Measurements from ENCODE around the gene ADO. TPM values are rescaled to one million over a fixed set of nuclear protein-coding genes. Genes with fewer than 3 reads are reported as not detected.

The ADO gene
- total and polyA plus RNA-seq, 10 of the 15 experiments (the other 5 are each of a cell fraction or from before 2014, with no cell fraction given), result 4.3 to 44.6 (median 18.7) TPM

DNA sequence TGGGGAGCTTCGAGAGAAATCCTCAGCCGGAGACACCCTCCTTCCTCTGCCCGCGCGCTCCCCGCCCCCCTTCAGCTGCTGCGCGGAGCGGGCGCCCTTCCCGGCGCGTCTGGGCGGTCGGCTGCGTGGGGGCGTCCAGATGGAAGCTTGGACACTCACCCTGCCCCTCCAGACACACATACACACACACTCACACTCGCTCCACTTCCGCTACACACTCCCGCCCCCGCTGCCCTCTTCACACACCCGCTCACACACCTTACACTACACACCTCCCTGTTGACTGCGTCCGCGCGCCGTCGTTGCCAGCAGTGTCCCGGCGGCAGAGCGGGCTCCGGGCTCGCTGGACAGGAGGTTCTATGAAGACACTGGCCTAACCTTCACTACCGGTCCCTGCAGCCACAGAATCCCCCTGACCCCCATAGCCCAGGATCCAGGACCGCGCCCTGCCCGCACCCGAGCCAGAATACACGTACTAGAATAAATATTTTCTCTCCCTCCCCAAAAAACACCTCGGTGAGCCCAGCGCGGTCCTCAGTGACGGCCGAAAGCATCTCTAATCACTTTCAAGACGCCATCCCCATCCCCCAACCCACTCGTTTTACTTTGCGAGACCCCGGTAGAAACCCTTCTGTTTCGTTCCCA lies 12.7 kb downstream of the ADO start:
- Histone ChIP-seq H2AFZ (ENCODE audit: control insufficient read depth, low read depth, low read length) (peak overlapping the region; percentile 79), H3K79me2 (ENCODE audit: control insufficient read depth, insufficient read depth, low read length) (peaks cover 29% of the 10 kb centered on the region), H3K4me1 (ENCODE audit: control insufficient read depth, insufficient read depth, low read length) (peaks cover 18% of the 10 kb centered on the region), H3K9ac (ENCODE audit: control insufficient read depth, insufficient read depth, low read length) (peak overlapping the region; percentile 73), H3K27ac (ENCODE audit: control insufficient read depth, insufficient read depth) (peak overlapping the region; percentile 72), H4K20me1 (ENCODE audit: control insufficient read depth, insufficient read depth) (no peaks in the 10 kb centered on the region), H3K36me3 (ENCODE audit: control insufficient read depth in 2 of 2, insufficient read depth in 2 of 2, low read length in 1 of 2) (no peaks in the 10 kb centered on the region; a peak in 1 of 4 replicates), H3K4me3 (peak overlapping the region; percentile 72), H3K27me3 (replicated peaks in 1 of 2; ENCODE audit: control insufficient read depth in 2 of 2, insufficient read depth in 2 of 2, low read length in 1 of 2) (peaks cover 1 to 8% of the 10 kb centered on the region in 2 experiments; a peak in 3 of 4 replicates), H3K4me2 (ENCODE audit: control insufficient read depth, insufficient read depth) (peak overlapping the region; percentile 100), H3K9me3 (replicated peaks; ENCODE audit: control insufficient read depth, insufficient read depth, low read length) (no peaks in the 10 kb centered on the region; the same call in 2 of the 3 replicates)
- WGBS (ENCODE audit: insufficient coverage, insufficient replicate concordance, low lambda C conversion rate, missing lambda C conversion rate), result 1% methylated on average over 47 of the region's 49 CpGs
- CTCF ChIA-PET, result interaction anchor here (0.7 to 7.5 kb wide), 41 partner anchors 10 to 380 kb away, joined by 3 to 123 read pairs (median 5); no protein-coding TSS in a partner anchor
- FAIRE-seq, result no peak
- DNase-seq (ENCODE audit: low read depth, low spot score), result no peak
- peak; percentile 39 for ATAC-seq
- POLR2A ChIA-PET, result interaction anchor here (0.6 to 6.5 kb wide), 23 partner anchors 9 to 217 kb away, joined by 3 to 46 read pairs (median 4); partner anchors contain the start of gene ADO
- RAD21 ChIA-PET (ENCODE audit: unreplicated experiment), result interaction anchor here (0.6 to 6.5 kb wide), 55 partner anchors 11 to 379 kb away, joined by 3 to 132 read pairs (median 5); partner anchors contain the start of gene ADO
- BruUV-seq (replicated peaks), result TSS peak; percentile 97
- in situ Hi-C loops (cut with MboI), result no loop called here
- intact Hi-C loops (cut with micrococcal nuclease; ENCODE audit: unreplicated experiment), result loop anchor here (2.0 to 5.0 kb wide), 5 partner anchors 36 to 380 kb away; no protein-coding TSS in a partner anchor
- SMC1A ChIA-PET (ENCODE audit: uncharacterized antibody, unreplicated experiment), result interaction anchor here (0.7 to 7.9 kb wide), 39 partner anchors 7 to 341 kb away, joined by 3 to 131 read pairs (median 5); partner anchors contain the start of gene ADO
- TF ChIP-seq, protein P1, sequence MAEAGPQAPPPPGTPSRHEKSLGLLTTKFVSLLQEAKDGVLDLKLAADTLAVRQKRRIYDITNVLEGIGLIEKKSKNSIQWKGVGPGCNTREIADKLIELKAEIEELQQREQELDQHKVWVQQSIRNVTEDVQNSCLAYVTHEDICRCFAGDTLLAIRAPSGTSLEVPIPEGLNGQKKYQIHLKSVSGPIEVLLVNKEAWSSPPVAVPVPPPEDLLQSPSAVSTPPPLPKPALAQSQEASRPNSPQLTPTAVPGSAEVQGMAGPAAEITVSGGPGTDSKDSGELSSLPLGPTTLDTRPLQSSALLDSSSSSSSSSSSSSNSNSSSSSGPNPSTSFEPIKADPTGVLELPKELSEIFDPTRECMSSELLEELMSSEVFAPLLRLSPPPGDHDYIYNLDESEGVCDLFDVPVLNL (IDR thresholded peaks at IDR 0.05; ENCODE audit: low read depth, low read length), result no peak
- TF ChIP-seq EP300 (IDR thresholded peaks at IDR 0.05; ENCODE audit: borderline replicate concordance in 1 of 2, control insufficient read depth in 1 of 2, low read depth in 2 of 2, low read length in 2 of 2) (0 out of 4 replicates have a peak, but pooled peaks of 1 of the 2 experiments have one; percentile 2), RCOR1 (conservative IDR thresholded peaks at IDR 0.05; ENCODE audit: low read depth, low read length) (no peak), MYB (IDR thresholded peaks at IDR 0.05; ENCODE audit: borderline replicate concordance, low read depth, low read length) (no peak), NR2F1 (conservative IDR thresholded peaks at IDR 0.05) (0 out of 2 replicates have a peak, but pooled peaks have one; percentile 16), SMAD5 (IDR thresholded peaks at IDR 0.05; ENCODE audit: low read depth) (0 out of 2 replicates have a peak, but pooled peaks have one; percentile 50), DPF2 (IDR thresholded peaks at IDR 0.05) (peak; percentile 78), FOXK2 (IDR thresholded peaks at IDR 0.05) (no peak), SIN3A (IDR thresholded peaks at IDR 0.05; ENCODE audit: low read depth, low read length) (peak; percentile 39; the same call in 1 of the 2 replicates), NRF1 (conservative IDR thresholded peaks at IDR 0.05; ENCODE audit: low read depth, low read length) (0 out of 2 replicates have a peak, but pooled peaks have one; percentile 3), TCF12 (IDR thresholded peaks at IDR 0.05; ENCODE audit: low read depth, low read length) (peak; percentile 55; the same call in 1 of the 2 replicates), ESRRA (IDR thresholded peaks at IDR 0.05; ENCODE audit: low read length) (0 out of 2 replicates have a peak, but pooled peaks have one; percentile 48), KAT2A (conservative IDR thresholded peaks at IDR 0.05; ENCODE audit: control insufficient read depth, low read depth, low read length) (no peak), TARDBP (IDR thresholded peaks at IDR 0.05; ENCODE audit: borderline replicate concordance) (peak; percentile 45; the same call in 1 of the 2 replicates), CHD2 (IDR thresholded peaks at IDR 0.05; ENCODE audit: borderline replicate concordance, low read depth, low read length) (0 out of 2 replicates have a peak, but pooled peaks have one; percentile 61), LARP7 (IDR thresholded peaks at IDR 0.05) (peak; percentile 70; the same call in 1 of the 2 replicates), GABPA (IDR thresholded peaks at IDR 0.05; ENCODE audit: low read depth) (0 out of 2 replicates have a peak, but pooled peaks have one; percentile 0)
- TF ChIP-seq, protein P2, sequence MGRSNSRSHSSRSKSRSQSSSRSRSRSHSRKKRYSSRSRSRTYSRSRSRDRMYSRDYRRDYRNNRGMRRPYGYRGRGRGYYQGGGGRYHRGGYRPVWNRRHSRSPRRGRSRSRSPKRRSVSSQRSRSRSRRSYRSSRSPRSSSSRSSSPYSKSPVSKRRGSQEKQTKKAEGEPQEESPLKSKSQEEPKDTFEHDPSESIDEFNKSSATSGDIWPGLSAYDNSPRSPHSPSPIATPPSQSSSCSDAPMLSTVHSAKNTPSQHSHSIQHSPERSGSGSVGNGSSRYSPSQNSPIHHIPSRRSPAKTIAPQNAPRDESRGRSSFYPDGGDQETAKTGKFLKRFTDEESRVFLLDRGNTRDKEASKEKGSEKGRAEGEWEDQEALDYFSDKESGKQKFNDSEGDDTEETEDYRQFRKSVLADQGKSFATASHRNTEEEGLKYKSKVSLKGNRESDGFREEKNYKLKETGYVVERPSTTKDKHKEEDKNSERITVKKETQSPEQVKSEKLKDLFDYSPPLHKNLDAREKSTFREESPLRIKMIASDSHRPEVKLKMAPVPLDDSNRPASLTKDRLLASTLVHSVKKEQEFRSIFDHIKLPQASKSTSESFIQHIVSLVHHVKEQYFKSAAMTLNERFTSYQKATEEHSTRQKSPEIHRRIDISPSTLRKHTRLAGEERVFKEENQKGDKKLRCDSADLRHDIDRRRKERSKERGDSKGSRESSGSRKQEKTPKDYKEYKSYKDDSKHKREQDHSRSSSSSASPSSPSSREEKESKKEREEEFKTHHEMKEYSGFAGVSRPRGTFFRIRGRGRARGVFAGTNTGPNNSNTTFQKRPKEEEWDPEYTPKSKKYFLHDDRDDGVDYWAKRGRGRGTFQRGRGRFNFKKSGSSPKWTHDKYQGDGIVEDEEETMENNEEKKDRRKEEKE (IDR thresholded peaks at IDR 0.05), result no peak
